Skin of body (tissue), 2 donors: ENCODE results near the gene PPM1L. TPM values are rescaled to one million over a fixed set of nuclear protein-coding genes. Genes with fewer than 3 reads are reported as not detected.

Experiments
- DNase-seq: peaks from one replicate; lab custom pipeline; 2025; lab: John Stamatoyannopoulos, UW
- total RNA-seq: library from RNA; depleted of rRNA; stranded (reverse); fragments of >200 nt; gene quantifications from one replicate; pipeline ENCODE4 v1.2.3, GENCODE V29; 2014

Gene PPM1L
- total RNA-seq, 1 donor from 2014 or later, result 12.0 TPM

DNA sequence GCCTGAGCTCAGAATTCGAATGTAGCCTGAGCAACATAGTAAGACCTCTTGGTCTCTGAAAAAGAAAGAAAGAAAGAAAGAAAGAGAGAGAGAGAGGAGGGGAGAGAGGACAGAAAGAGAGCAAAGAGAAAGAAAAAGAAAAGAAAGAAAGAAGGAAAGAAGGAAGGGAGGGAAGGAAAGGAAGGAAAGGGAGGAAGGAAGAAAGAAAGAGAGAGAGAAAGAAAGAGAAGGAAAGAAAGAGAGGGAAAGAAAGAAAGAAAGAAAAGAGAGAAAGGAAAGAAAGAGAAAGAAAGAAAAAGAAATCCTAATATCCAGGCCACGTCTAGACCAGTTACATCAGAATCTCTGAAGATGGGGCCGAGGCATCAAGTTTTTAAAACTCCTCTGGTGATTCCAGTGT lies 50.7 kb downstream of the PPM1L start:
- no peak for DNase-seq

DNA sequence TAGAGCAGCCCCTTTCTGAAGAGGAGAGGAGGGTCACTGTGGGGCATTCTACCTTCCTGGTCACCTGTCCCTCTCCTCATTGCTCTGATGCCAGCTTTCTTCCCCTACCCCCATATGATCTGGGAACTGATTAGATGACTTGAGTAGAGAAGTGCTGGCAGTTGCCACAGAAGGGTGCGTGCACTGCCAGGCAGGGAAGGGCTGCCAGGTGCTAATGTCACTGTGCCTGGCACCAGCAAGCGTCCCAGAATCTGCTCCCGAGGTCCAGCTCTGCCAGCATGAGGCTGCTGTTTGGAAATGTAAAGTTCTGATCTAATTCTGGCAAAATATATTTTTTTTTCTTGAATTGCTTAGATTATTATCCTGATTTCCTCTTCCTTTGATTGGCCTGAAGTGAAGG lies 52.8 kb downstream of the PPM1L start:
- no peak for DNase-seq

DNA sequence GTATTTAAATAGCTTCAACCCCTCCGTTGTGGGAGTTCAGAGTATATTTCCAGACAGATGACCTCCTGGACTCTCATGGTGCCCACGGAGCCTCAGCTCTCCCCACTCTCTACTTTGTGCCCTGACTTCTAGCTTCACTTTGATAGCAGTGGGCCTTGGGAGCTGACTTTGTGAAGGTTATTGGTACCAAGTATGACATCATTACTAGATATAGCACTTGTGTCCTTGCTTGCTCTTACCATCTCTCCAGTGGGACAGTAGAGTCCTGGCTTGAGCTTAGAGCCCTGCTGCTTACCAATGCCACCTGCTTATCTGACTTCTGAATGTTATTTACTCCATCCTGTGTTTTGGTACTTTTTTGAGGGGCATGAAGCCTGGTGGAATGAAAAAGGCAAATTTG lies 53.4 kb downstream of the PPM1L start:
- no peak for DNase-seq

DNA sequence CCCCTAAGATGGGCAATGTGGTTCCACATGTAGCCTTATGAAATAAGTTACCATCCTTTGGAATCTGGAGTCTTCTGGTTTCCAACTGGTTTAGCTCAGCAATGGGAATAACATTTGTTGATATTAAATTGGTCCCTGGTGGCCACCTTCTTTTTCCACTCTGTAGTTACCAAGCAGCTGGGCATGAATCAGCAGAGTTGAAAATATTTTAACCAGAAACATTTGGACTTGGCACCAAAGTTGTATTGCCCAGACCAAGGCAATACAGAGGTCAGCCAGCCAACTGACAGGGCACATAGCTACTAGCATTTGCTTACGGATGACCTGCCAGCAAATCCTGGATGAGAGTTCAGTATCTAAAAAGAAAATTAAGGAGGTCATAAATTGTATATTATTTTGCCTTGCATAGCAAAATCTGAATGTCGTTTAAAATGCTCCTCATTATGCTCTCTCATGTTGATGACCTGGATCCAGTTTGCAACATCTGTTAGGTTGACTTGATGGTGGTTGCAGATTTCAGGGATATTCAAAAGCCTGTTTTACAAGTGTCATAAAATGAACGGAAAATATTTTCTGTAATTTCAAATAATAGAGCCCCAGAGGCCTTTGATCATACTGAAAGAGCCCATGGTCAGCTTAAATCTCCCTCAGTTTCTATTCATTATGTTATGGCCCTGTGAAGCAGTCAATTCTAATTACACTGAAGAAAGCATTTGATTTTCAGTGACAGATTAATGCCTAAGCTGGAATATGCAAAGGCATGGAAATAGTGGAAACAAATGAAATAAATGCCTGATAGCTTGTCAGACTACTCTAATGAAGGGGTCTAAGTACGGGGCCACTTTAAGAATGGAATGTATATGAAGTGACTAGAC lies 54.6 kb downstream of the PPM1L start:
- no peak for DNase-seq

DNA sequence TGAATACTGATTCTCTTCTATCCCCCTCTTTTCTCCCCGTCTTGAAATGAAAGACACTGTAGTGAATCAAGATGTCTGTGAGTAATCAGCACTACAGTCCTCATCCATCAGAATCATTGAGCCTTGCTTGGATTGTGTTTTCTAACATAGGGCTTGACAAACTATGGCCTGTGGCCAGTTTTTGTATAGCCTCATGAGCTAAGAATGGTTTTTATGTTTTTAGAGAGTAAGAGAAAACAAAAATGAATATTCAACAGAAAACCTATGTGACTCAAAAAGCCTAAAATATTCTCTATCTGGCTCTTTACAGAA lies 55.2 kb downstream of the PPM1L start:
- no peak for DNase-seq

DNA sequence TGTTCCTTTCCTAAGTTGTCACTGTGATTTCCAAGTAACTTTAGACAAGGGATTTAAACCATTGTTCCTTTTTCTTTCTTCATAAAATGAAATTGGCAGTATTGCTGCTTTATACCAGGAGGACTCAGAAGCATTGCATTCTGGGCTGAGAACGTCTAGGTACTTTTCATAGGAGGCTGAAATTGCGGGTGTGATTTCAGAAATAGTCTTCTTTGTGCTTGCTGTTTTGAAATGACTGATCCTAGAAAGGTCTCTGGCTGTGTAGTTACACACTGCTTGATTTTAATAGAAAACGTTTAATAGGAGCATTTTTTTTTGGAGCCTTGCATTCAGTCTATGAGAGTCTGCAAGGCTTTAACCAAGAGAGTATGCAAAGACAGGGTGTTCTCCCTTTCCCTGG lies 56.3 kb downstream of the PPM1L start:
- no peak for DNase-seq

DNA sequence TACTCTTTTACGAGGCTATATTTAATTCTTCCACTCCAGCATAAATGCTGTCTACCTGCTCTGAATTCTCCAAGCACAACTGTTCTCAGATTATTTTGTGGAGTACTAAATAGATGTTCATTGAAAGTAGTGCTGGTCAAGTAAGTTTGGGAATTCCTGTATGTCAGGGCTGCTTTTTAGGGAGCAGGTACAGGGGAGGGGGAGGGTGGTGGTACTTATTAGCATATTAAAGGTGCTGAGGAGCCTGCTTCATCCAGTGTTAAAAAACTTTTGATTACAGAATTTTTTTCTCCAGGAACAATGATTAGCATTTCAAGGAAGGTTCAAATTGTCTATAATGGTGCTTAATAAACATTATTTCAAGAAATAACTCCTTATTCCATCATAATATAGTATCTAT lies 59.2 kb downstream of the PPM1L start:
- DNase-seq, result no peak

DNA sequence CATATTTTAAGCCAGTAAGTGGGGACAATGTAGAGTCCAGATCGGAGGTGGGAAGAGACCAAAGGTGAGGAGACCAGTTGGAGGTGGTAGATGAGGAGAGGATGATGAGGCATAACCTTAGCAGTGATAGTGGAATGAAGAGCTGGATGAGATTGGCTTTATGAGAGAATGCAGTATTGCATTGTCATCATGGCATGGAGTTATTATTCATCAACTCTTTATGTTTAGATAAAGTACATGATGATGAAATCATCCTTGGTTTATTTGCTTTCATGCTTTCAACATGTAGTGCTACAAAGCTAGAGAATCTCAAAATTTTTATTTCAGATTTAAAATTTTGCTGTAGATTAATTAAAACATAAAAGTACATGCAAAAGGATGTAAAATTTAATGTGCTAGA lies 64.0 kb downstream of the PPM1L start:
- DNase-seq, result no peak

DNA sequence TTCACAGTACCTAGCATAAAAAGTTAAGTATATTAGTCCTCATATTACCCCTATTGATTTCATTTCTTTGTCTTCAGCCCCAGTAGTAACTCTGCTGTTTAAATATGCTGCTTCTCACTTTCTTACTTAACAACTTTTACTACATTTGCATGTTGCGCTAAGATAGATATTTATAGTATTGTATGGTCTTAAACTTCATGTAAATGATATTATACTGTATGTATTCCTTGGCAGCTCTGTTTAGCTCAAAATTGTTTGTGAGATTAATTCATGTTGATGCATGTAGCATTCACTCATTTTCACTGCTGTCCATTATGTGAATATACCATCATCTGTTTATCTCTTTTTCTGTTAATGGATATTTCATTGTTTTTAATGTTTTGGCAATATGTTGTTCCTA lies 64.4 kb downstream of the PPM1L start:
- no peak for DNase-seq

DNA sequence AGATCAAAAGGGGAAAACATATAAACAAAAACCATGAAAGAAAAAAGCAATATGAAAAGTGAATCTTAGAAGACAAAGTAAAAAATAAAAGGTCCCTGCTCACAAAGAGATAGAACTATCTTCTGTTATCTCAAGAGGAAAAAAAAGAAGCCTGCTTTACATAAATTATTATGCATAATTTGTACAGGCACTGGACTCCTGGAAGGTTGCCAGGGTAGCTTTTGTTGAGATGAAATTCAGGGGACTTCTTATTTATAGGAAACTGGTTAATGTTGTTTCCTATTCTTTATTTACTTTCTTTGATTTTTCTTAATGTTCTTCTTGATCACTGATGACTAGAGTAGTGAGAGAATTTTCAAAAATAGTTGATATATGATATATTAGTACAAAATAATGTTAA lies 66.9 kb downstream of the PPM1L start:
- DNase-seq, result no peak

DNA sequence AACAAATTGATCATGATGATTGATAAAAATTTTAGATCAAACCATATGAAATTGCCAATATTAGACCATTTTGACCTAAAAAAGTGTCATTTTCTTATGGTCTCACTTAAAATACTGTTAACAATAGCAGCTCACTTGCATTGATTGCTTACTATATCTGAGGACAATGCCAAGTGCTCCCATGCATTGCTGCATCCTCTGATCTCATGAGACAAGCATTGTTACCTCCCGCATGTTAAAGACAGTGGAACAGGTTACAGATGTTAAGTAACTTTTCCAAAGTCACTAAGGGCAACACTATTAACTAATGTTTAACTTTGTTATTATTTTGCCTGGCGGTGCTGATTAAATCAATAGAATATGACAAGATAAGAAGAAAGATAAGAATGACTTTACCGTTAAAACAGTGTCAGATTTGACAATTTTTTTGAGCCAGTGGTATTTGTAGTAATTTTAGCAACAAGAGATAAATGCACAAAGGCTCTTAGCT lies 69.3 kb downstream of the PPM1L start:
- DNase-seq, result no peak

DNA sequence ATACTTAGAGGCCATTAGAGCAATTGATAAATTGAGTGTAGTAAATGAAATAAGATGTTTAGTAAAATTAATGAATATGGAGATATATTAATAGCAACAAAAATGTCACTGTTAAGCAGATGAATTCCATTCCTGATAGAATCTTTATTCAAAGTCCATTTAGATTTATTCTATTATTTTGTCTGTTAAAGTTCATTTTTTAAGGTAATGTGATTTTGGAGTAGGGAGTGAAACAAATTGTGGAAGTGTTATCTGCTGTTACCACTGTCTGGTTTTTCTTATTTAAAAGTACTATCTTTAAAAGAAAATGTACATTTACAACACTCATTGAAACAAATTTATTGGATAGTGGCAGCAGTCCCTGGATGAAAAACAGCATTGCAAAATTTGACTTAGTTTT lies 70.4 kb downstream of the PPM1L start:
- no peak for DNase-seq

DNA sequence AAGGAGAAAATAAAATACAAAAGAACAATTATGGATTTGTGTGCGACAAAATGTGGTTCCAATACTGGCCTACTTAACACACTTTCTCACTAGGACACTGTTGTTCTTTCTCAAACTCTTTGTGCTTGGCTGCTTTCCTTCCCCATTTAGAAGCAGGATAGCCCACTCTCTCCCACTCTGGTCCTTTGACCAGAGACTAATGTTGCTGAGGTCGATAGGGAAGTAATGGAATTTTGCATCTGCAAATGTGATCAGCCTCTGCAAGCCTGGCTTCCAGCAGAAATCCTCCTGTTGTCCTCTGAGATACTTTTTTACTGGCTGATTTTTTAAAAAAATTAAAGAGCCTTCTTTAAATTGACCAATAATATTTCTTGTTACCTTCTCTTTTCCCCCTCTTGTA lies 71.0 kb downstream of the PPM1L start:
- DNase-seq, result no peak

DNA sequence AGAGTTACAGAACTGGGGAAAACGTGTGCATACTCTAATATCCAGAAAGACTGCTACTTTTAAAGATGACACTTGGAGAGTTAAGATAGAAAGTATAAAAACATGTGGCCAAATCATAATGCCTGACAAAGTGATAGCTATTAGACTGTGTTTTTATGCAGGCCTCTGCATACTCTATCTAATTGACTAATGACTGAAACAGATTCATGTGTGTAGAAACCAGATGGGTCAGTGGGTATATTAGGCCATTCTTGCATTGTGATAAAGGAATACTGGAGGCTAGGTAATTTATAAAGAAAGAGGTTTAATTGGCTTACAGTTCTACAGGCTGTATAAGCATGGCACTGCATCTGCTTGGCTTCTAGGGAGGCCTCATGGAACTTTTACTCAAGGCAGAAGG lies 71.5 kb downstream of the PPM1L start:
- DNase-seq, result no peak

DNA sequence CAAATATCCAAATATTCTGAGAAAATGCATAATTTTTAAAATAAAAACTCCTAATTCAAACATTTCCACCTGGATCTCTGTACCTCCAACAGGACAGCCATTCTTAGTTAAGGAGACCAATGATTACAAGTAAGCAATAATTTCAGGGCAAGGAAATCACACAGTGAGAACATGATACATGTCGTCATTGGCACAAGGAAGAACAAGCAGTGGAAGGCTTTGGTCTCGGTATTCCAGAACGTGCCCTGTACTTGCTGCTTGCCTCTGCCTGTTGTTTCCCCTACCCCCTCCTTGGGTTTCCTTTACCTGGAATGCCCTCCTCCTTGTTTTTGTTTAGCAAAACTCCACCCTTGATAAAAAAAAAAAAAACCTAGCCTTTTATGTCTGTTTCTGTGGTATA lies 72.8 kb downstream of the PPM1L start:
- no peak for DNase-seq

DNA sequence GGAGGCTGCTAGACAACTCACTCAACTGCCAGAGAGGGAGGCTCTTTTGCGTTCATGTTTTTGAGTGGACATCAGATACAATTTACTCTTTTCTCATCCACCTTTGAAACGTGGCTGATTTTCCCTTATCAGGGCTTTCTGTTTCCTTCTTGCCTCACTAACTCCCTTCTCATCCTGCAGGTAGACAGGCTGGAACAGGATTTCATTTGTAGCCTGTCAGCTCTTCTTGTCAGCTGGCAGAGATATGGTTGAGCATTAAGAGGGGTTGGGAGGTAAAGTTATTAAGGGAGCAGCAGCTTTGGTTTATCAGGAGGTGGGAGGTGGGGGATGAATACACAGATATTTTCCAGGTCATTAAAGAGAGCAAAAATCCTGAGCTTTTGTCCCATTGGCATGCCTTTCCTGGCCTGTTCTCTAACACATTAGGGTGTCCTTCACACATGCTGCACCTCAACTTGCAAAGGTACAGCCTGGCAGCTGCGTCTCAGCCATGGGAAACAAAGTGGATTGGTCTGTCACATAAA lies 73.5 kb downstream of the PPM1L start:
- DNase-seq, result no peak

DNA sequence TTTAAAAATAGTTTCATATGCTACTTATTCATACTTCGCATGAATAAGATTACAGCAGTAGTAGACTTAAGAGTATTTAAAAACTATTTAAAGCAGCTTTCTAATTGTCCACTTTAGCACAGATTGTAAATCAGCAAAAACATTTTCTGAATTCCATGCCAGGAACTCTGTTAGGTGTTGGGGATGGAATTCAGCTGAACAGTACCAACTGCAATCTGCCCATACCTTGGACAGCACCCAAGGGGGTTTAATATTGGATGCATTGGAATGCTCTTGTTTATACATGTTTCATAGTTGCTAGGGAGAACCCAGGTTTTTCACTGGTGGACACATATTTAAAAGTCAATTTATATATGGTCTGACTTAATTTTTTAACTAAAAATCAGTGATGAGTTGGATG lies 74.8 kb downstream of the PPM1L start:
- no peak for DNase-seq

DNA sequence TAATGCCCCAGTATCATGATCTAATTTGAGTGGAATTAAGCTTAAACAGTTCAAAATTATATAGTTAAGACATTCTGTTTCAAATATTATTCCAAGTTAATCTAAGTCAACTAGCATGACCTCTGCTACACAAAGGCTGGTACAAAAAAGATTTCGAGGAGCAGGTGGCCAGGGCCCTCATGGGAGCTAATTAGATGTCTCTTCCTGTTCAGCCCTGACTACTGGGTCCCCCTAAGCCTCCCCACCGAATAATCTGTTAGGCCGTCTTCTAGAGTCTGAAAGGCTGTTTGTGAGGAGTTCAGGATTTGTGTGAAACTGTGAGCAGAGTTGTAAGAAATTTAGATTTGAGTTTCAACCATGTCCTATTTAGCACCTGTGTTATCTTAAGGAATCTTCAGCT lies 75.4 kb downstream of the PPM1L start:
- no peak for DNase-seq

DNA sequence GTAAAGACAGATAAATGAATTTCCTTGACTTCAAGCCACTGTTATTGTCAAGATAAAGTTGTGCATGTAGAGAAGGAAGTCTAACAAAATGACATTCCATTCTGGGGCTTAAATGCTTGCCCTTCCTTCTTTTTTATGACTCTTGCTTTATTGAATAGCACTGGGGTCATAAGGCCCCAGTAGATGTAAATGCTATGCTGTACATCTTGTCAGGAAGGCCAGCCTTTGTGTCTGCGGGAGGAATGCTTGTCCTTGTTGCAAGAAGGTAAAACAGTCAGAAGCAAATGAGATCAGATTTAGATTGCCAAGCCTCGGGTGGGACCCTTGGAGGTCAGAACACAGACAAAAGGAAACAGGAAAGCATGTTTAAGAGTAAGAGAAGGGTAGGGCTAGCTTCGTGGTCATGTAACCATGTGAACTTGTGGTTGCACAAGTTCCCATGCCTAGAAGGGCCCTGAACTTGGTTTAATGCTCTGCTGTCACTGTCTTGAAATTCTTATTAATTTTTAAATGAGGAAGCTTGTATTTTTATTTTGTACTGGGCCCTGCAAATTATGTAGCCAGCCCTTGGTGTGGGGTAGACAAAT lies 81.5 kb downstream of the PPM1L start:
- DNase-seq, result no peak

DNA sequence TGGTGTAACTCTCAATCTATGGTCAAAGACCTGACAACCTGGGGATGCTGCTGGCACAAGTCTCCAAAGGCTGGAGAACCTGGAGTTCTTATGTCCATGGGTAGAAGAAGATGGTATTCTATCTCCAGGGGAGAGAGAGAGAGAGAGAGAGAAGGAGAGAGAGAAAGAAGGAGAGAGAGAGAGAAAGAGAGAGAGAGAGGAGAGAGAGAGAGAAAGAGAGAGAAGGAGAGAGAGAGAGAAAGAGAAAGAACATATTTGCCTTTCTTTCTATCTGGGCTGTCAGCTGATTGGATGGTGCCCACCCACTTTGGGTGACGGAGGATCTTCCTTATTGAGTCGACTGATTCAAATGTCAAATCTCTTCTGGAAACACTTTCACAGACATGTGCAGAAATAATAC lies 84.6 kb downstream of the PPM1L start:
- DNase-seq, result no peak

DNA sequence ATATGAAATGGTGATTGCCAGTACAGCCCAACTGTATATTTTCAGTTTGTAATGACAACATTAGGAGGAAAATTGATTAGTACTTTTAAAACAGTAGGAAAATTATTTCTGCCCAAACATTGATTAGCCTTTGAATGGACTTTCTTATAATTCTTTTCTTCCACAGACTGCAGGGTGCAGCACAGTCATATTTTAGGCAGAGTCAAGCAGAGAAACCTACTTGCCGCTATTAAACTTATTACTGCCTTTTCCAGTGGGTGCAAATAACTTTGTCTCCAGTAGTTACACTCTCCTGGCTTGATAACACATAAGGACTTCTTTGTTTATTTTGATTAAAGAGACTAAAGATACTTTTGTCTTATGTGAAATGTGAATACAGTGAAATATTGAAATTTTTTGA lies 85.4 kb downstream of the PPM1L start:
- no peak for DNase-seq

DNA sequence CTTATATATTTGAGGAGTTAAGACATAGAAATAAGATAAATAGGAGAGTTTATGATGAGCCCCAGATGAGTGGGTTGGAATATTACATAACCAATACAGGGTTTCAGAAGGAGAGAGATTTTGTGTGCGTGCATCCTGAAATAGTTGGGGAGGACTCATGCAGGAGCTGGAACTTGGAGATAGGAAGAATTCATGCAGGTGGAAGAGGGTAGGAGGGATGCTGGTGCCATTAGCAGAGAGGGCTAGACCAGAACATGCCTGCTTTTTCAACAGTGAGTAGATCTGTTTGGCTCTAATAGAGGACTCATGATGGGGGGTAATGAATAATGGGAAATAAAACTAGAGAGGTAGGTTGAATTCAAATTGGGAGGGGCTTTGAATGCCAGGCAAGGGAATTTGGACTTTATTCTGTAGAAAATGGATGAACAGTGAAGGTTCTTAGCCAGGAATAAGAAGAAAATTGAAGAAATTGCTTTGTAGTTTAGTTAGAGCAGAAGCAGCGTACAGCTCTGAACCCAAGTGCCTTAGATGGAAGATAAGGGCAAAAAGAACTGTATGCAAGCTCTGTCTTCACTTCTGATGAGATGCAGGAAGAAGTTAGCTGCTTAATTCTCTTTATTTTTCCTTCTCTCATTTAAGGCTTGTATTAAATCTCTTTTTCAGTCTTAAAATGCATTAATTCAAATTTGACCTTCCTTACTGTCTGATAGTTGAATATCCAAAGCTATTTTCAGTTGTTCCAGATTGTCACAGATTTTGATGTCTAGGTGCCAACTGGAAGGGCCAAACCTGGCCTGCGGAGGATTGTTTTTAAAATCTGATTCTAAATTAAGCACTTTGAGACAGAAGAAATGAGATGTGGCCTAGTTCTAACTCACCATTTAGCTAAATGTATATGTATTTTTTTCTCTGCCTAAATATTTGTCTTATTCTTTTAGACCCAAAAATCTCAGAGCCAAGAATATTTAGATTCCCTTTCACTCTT lies 86.3 kb downstream of the PPM1L start:
- DNase-seq, result no peak
